HPDE6-E6E7 (cell line): Measurements from ENCODE around the gene EXOC7.
"Not testable (repeated sequence)": the region's sequence is repeated elsewhere in the genome, so short reads cannot be mapped to it uniquely, and the experiment has no call there.

Experiments
- DNase-seq: peaks from one replicate; pipeline ENCODE4 v3.0.0; 2011; ENCODE audit warnings: missing footprints; ENCODE audit errors: extremely low spot score

Gene EXOC7

DNA sequence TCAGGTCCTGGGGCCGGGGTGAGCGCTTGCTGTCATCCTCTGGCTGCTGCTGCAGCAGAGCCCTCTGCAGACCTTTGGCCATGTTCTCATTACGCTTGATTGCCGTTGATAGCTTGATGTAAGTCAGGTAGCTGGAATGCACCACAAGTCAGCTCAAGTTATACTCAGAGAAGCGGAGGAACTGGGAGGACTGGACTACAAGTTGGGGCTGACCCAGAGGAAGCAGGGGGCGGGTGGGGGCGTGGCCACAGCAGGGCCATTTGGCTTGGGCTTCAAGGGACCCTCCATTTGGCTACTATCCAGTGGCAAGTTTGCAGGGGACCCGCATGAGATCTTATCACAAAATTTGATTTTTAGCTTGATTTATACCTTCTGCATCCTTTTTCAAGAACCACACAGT lies 57.5 kb downstream of the EXOC7 start:
- DNase-seq: no peak

- not testable (repeated sequence) for DNase-seq
Observed at GRCh38 chr17:76044475-76045007, 59.0 kb downstream of the EXOC7 start.

DNA sequence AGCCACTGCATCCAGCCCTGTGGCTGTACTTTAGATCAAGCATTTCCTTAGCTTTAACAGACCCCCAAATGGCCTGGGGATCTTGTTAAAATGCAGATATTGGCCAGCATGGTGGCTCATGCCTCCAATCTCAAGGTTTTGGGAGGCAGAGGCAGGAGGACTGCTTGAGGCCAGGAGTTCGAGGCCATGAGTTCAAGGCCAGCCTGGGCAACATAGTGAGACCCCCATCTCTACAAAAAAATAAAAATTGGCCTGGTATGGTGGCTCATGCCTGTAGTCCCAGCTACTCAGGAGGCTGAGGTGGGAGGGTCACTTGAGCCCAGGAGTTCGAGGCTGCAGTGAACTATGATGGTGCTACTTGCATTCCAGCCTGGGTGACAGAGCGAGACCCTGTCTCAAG lies 60.7 kb downstream of the EXOC7 start:
- not testable (repeated sequence) for DNase-seq

GRCh38 chr17:76040376-76040775 lies 63.2 kb downstream of the EXOC7 start:
- DNase-seq: no peak

- DNase-seq: no peak
Observed at GRCh38 chr17:76039121-76039520, 64.5 kb downstream of the EXOC7 start.

- DNase-seq: no peak
Observed at GRCh38 chr17:76038050-76038449, 65.5 kb downstream of the EXOC7 start.

DNA sequence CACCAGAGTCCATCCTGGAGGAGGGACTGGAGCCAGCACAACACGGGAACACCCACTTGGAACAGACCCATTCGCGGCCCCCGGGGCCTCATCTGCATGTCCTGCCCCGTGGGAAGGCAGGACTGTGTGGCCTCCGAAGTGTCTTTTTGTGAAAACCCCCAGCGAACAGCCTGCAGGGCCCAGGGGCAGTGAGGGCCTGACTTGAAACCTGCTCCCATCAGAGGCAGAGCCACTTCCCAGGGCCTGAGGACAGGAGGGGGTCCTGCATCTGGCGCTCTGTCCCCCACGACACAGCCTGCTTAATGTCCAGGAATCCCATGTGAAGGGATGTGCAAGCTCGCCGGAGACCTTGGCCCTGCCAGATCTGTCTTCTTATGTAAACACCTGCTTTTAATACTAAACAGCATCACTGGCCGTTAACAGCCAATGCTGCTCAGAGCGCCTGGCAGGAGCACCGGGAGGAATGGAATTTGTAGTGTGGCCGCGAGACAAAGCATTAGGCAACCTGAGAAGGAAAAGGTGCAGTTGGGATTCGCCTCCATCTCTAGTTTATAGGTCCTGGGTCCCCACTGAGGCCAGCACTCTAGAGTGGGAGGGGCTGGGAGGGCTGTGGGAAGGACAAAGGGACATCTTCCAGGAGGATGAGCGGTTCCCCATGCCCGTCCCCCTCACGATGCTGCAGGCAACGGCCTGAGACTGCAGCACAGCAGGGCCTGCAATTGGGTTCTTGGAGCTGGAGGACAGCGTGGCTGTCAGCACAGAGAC lies 66.9 kb downstream of the EXOC7 start:
- DNase-seq: no peak

- no peak for DNase-seq
Observed at GRCh38 chr17:76034428-76035350, 68.9 kb downstream of the EXOC7 start.

DNA sequence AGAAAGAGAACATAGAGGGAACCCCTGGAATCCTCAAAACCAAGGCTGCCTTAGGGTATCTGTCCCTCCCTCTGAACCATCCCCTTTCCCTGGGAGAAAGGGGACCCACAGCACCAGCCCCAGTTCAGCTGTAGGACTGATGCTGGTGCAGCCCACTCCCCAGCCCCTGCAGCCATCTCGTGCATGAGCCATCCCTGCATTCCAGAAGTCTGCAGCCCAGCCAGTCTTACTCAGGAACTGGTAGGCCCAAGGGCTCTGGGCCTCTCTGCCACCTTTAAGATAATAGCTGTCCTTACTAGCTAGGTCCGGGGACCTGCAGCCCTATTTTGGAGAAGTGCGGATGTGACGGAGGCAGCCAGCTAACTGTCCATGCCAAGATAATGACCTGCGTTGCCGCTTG lies 70.4 kb downstream of the EXOC7 start:
- no peak for DNase-seq

GRCh38 chr17:76032780-76033108 lies 70.8 kb downstream of the EXOC7 start:
- no peak for DNase-seq

GRCh38 chr17:76032073-76032779 lies 71.4 kb downstream of the EXOC7 start:
- DNase-seq: no peak
